RWPE2 (cell line): ENCODE data around the gene CD300LB.
"Not testable (repeated sequence)": the region's sequence is repeated elsewhere in the genome, so short reads cannot be mapped to it uniquely, and the experiment has no call there.

Experiments
- ATAC-seq: fragments of 200-7000 bp; cut with Tn5 transposase; 3 replicates; pipeline ENCODE4 v1.9.1; 2021; ENCODE audit warnings: low read depth
- DNase-seq: peaks from one replicate; pipeline ENCODE4 v3.0.0-alpha.2; 2020; ENCODE audit warnings: low spot score
- H3K27ac ChIP-seq: fragments of 450-650 bp; 2 replicates; pipeline ENCODE4 v1.5.1; 2017; ENCODE audit warnings: mild to moderate bottlenecking; ENCODE audit not compliant: poor library complexity, severe bottlenecking
- H3K27me3 ChIP-seq: fragments of 250-450 bp; sonication (Bioruptor Pico); 2 replicates; pipeline ENCODE4 v1.5.1; 2021; ENCODE audit warnings: mild to moderate bottlenecking, moderate library complexity; ENCODE audit not compliant: insufficient read depth, poor library complexity, severe bottlenecking
- H3K36me3 ChIP-seq: fragments of 250-450 bp; sonication (Bioruptor Pico); 2 replicates; pipeline ENCODE4 v1.5.1; 2020; ENCODE audit warnings: low read depth, mild to moderate bottlenecking, moderate library complexity
- H3K4me1 ChIP-seq: fragments of 250-450 bp; sonication (Bioruptor Pico); 2 replicates; pipeline ENCODE4 v1.5.1; 2021; ENCODE audit warnings: mild to moderate bottlenecking, moderate library complexity; ENCODE audit not compliant: insufficient read depth, poor library complexity, severe bottlenecking
- H3K4me3 ChIP-seq: fragments of 250-450 bp; sonication (Bioruptor Pico); 2 replicates; pipeline ENCODE4 v1.5.1; 2021; ENCODE audit warnings: mild to moderate bottlenecking, moderate library complexity; ENCODE audit not compliant: severe bottlenecking
- H3K9me3 ChIP-seq: fragments of 250-450 bp; sonication (Bioruptor Pico); 2 replicates; pipeline ENCODE4 v1.5.1; 2021; ENCODE audit warnings: mild to moderate bottlenecking, moderate library complexity; ENCODE audit not compliant: severe bottlenecking
- CTCF ChIP-seq: fragments of 450-650 bp; IDR thresholded peaks from one replicate; pipeline ENCODE4 v1.5.1; 2017; ENCODE audit warnings: mild to moderate bottlenecking, moderate library complexity; ENCODE audit not compliant: poor library complexity, severe bottlenecking

CD300LB gene

GRCh38 chr17:74558882-74559519 lies 27.7 kb upstream of the CD300LB start:
- ATAC-seq, result no peak
- no peaks in the 10 kb centered on the region for H3K36me3 ChIP-seq
- H3K4me3 ChIP-seq, result no peak overlapping the region

GRCh38 chr17:74558402-74558801 lies 27.1 kb upstream of the CD300LB start:
- not testable (repeated sequence) for H3K27ac ChIP-seq, H3K4me1 ChIP-seq, H3K36me3 ChIP-seq, ATAC-seq, H3K9me3 ChIP-seq, H3K4me3 ChIP-seq, H3K27me3 ChIP-seq, DNase-seq

More at GRCh38 chr17:74558882-74559519, 27.7 kb upstream of the CD300LB start:
- Histone ChIP-seq H3K27me3 (no peaks in the 10 kb centered on the region), H3K27ac (no peak overlapping the region), H3K4me1 (no peaks in the 10 kb centered on the region), H3K9me3 (no peaks in the 10 kb centered on the region)
- no peak for DNase-seq
- no peak for TF ChIP-seq CTCF

GRCh38 chr17:74555427-74555940 lies 24.2 kb upstream of the CD300LB start:
- H3K36me3 ChIP-seq, result no peaks in the 10 kb centered on the region
- ATAC-seq (no peak), DNase-seq (no peak)
- H3K27ac ChIP-seq, result no peak overlapping the region
- no peak overlapping the region for H3K4me3 ChIP-seq
- peaks cover 6% of the 10 kb centered on the region for H3K4me1 ChIP-seq
- no peaks in the 10 kb centered on the region for H3K27me3 ChIP-seq
- no peaks in the 10 kb centered on the region for H3K9me3 ChIP-seq
- TF ChIP-seq CTCF, result no peak

- Histone ChIP-seq H3K4me1 (peaks cover 6% of the 10 kb centered on the region), H3K27ac (no peak overlapping the region), H3K27me3 (no peaks in the 10 kb centered on the region), H3K4me3 (no peak overlapping the region), H3K36me3 (no peaks in the 10 kb centered on the region), H3K9me3 (no peaks in the 10 kb centered on the region)
- no peak for DNase-seq
- no peak for TF ChIP-seq CTCF
- ATAC-seq, result no peak
Observed at GRCh38 chr17:74554909-74555308, 23.6 kb upstream of the CD300LB start.

GRCh38 chr17:74552037-74552436 lies 20.8 kb upstream of the CD300LB start:
- peak; percentile 91 for ATAC-seq
- DNase-seq, result peak; percentile 83

More at GRCh38 chr17:74552037-74552436, 20.8 kb upstream of the CD300LB start:
- Histone ChIP-seq H3K27ac (no peak overlapping the region), H3K36me3 (no peaks in the 10 kb centered on the region), H3K27me3 (no peaks in the 10 kb centered on the region), H3K4me3 (no peak overlapping the region), H3K9me3 (no peaks in the 10 kb centered on the region), H3K4me1 (peaks cover 6% of the 10 kb centered on the region)
- TF ChIP-seq CTCF, result no peak
